Muscle of back (tissue), 11 donors: Measurements from ENCODE around the gene NOL7. TPM values are rescaled to one million over a fixed set of nuclear protein-coding genes. Genes with fewer than 3 reads are reported as not detected.

ENCODE experiments used
- DNase-seq, 3 donors: peaks; one replicate each; pipeline versions ENCODE4 v3.0.0 to v3.0.0-alpha.2; 2013
- polyA plus RNA-seq, 10 donors: library from polyadenylated mRNA; unstranded; fragments of 120-200 nt; gene quantifications; one replicate each; pipeline ENCODE4 v1.2.1, GENCODE V29; 2013; ENCODE audit not compliant: insufficient read length in 10 of 10

The NOL7 gene
- polyA plus RNA-seq, 10 donors, result 59.9 to 74.0 (median 63.8) TPM

DNA sequence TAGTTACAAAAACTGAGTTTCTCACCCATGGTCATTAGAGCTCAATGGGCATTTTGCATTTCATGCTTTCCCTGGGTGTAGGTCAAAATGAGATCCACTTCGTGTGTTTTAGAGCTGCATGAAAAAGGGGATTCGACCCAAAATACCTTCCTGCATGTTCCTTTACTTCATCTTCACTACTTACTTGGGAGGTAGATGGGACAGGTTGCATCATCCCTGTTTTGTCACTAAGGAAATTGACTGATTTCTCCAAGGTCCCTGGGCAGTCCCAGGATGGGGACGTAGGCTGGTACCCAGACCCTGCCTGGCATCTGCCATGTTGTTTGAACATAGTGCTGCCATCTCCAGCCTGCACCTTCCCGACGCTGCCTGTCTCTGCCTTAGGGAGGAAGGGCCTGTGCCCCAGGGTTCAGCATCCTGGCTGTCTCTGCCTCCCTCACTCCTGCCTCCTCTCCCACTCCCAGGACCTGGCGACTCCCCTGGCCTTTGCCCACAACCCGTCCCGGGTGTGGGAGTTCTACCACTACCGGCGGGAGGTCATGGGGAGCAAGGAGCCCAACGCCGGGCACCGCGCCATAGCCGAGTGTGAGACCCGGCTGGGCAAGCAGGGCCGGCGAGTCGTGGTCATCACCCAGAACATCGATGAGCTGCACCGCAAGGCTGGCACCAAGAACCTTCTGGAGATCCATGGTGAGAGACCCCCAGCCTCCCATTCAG lies 23.8 kb upstream of the NOL7 start:
- DNase-seq, result no peak

DNA sequence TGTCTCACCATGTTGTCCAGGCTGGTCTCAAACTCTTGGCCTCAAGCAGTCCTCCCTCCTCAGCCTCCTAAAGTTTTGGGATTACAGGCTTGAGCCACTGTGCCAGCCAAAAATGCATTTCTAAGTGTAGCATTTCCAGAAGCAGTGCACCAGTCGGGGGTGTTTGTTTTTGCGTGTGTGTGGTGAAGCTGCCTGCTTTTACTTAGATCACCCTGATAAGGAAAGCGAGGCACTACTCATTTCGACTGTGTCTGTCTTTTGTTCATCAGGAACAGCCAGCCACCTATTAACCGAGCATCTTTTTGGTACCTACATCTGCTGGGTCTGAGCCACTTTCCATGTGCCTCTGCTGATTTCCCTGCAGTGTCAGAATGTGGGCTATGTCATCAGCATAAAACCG lies 22.0 kb upstream of the NOL7 start:
- DNase-seq, result no peak

DNA sequence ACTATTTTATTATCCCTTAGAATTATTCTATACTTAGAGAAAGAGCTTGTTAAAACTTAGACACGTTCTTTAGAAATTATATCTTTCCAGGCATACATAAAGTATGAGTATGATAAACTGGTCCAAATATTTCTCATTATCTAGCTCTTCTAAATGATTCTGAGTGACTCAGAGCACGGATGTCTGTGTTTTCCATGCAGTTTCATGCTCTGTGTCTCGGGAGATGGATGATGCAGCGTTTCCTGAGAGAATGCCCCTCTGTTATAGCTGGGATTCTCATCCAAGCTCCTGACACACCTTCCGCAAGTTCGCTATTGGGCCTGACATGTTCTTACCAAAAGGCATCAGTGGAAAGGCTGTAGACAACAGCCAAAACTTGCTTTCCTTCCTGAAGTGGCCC lies 21.4 kb upstream of the NOL7 start:
- no peak for DNase-seq

DNA sequence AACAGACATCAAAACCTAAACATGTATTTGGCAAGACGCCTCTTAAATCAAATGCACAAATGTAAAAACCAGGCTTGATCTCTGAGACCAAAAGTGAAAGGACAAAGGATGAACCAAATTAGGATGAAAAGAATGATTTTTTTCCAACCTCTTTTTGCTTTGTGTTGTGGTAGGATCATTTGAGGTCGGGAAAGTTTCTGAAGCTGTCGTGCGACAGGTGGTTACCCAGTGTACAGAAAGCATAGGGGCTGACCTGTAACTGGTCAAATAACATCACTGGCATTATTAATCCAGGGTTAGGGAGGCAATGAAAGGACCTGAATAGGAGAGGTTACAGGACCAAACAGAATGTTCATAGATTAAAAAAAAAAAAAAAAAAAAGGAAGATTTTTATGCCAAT lies 18.1 kb upstream of the NOL7 start:
- no peak for DNase-seq

DNA sequence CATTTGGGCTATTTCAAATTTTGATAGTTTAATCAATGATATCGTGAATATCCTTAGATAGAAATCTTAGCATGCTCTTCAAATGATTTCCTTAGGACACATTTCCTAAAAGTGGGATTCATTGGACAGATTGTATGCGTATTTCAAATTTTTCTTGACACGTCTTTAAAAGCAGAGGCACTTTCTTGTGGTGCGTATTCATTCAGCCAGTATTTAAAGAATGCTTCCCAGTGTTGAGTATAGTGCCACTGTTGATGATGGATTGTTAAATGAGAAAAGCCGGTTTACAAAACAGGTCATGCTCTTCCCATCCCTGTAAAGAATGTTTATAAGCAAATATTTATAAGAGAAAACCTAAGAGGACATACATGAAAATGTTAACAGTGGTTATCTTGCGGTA lies 15.1 kb upstream of the NOL7 start:
- no peak for DNase-seq

DNA sequence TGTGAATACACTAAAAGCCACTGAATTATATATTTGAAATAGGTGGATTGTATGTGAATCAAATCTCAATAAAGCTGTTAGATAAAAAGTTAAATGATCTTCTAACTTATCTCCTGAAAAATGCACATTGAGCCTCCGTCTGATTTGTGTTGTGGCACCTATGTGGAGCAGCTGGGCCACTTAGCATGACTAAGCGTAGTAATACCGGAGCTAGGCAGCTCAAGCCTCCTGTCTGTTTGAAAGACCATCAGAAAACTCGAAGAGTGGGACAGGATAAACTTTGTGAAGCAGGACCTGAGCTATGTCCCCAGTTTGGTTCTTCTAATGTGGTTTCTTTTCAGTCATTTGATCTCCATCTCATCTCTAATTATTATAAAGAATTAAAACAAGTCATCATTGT lies 11.0 kb upstream of the NOL7 start:
- no peak for DNase-seq

DNA sequence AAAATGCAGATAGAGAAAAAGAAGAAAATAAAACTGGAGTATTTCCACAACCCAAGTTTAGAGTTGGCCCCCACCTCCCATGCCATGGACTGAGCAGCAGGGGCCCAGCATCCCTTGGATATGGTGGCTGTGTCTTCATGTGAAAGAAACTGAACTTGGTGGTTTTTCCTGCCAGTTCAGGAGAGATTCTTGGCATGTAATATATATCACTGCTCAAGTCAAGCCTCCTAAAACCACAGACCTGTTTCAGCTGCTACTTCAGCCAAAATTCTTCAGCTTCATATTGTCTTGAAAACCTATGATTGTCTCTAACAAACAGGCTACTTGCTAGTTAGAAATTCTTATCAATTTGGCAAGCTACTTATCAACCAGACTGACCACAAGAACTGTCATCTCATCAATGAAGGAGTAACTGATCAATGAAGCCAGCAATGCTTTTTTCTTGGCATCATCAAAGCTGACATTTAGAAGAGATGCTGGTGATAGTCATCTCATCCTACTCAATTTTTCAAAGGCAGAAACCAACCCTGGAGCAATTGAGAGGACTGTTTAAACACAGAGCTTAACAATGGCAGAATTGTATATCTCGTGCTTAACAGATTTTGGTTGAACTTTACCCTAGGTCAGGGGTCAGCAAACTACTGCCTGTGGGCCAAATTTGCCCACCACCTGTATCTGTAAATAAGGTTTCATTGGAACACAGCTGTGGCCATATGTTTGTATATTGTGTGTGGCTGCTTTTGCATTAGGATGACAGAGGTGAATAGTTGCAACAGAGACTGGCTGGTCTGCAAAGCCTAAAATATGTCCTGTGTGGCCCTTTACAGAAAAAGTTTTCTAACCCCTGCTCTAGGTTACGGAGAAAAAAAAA lies 10.4 kb upstream of the NOL7 start:
- no peak for DNase-seq

DNA sequence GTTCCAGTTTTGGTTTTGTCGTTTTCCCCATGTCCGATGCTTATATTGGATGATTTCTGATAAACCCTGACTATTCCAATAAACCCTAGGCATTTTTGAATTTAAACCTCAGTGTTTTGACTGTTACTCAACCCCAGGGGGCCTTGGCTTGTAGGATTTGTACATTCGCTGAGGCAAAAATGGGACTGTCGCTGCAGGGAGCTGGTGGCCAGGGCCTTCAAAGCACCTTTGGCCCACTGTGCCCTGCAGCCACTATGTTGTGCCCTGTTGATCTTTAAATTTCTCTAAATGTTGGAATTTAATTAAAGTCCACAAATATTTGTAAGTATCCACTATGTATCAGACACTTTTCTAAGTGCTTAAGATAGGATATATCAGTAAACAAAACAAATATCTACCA lies 9.5 kb upstream of the NOL7 start:
- no peak for DNase-seq

DNA sequence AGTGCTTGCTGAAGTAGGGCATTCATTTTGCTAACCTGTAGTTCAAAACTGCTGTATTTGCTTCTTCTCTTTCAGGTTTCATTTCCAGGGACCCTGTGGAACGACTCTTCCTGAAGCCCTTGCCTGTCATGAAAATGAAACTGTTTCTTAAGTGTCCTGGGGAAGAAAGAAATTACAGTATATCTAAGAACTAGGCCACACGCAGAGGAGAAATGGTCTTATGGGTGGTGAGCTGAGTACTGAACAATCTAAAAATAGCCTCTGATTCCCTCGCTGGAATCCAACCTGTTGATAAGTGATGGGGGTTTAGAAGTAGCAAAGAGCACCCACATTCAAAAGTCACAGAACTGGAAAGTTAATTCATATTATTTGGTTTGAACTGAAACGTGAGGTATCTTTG lies 3.4 kb upstream of the NOL7 start:
- DNase-seq, result no peak

DNA sequence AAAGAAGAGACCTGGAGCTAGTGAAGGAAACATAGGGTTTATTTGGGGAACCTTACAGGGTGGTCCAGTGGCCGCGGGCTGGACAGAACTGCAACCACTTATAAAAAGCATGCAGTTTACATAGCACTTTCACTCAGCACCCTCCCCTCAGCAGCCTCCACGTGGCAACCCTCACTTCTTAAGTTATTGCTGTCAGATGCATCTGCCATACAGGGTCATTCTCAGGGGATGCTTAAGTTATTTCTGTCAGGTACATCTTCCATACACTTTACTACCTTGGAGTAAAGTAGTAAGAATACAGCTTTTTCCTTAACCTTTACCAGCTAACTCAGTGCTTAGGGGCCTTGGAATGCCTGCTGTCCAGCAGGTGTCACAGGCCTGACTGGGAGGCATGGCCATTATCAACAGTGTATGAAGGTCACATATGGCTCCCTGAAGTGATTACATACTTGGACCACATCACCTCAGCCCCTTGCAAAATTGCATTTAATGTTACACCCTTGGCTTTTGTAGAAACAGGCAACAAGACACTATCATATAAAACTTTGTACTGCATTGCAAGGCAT lies 2.0 kb upstream of the NOL7 start:
- no peak for DNase-seq

DNA sequence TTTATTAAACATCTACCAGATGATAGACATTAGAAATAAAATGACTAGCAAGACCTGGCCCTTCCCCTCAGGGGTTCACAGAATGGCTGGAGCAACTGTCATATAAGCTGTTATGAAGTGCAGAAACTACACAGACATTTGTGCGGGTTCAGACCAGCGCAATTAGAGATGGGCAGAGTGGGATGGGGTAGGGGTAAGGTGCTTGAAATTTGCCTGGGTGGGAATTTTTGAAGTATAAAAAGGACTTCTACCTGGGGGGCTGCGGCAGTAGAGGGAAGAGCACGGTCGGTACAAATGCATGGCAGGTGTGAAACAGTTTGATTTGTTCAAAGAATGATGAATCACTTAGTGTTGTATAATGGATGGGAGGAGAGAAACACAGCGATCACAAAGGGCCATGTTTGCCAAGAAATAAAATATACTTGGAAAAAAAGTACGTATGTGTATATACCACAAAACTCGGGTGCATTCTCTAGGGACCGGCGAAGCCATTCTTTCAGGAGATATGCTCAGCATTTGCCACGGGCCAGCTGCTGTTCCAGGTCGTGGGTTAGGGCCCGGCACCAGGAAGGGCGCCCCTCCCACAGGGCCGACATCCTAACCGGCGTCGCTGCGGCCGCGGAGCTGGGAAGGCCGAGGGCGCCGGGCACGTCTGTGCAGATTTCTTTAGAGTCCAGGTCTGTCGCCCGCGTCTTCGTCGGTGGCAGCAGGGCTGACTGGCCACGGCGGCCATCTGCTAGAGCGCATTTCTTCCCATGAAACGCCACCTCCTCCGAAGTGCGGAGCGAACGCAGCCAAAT lies 809 bp upstream of the NOL7 start:
- peak in 1 of 3 donors; percentile 9 for DNase-seq

DNA sequence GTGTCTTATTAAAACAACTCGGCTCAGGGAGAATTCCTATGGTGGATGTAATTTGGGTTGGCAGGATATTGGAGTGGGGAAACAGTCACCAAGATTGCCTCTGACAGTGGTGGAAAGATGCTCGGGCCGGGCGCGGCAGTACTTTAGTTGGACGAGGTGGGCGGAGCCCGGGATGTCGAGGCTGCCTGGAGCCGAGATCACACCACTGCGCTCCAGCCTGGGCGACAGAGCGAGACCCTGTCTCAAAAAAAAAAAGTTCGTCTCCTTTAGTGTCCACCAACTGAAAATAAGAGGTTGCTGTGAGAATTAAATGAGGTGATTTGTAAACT lies 621 bp downstream of the NOL7 start:
- DNase-seq, result peak in 1 of 3 donors; percentile 36

DNA sequence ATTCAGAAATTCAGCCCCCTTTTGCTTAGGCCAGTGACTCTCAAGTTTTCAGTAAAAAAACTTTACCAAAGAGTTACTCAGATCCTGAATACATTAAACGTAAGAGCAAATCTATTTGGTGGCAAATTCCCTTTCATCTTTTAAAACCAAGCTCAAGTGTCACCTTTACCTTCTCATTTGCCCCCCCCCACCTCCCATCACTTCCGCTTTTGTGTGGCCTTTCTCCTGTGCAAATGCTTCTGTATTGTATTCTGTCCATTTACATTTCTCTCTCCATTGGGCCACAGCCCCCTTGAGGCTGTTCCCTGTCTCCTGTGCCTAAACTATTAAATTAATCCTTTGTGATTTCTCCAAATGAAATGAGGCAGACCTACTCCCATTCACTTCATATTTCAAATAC lies 1.9 kb downstream of the NOL7 start:
- no peak for DNase-seq

DNA sequence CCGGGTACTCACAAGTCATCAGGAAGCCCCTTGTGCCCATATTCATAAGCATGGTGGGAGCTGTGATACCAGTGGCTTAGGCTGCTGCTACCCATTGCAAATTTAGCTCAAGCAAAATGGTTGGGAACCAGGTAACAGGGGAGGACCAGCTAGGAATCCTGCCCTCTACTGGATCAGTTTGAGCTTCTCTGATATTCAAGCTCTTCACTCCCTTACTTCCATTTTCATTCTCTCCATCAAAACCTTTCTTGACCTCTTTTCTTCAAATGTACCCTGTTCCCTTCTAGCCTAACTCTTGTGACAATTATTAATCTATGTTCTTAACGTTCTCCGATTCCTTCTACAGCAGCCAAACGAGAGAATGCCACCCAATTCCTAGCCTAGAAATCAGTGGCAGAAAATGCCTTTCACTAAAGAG lies 9.7 kb downstream of the NOL7 start:
- DNase-seq, result no peak

DNA sequence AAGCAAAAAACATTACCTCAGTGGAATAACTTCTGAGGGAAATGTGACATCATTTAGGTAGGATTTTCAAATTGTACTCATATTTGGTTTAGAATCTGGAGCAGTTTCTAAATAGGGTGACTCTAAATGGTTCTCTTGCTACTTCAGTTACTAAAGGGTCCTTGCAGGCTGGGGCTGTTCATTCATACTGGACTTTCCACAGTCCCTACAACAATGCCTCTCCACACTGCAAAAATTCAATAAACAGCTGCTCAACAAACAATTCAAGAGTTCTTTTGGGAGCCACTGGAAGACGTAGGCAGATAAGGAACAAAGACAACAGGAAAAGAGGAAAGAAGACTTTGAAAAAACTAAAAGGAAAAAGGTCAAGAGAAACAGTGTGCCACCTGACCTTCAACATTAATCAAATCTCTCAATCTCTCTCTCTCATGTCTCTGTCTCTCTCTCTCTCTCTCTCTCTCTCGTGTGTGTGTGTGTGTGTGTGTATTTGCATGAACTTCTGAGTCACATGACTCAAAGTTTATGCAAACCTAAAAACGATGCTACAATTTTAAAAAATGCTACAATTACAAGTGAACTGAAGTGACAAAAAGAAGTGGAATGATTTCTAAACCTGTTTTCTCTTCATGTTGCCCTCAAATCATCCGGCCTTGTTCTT lies 14.5 kb downstream of the NOL7 start:
- no peak for DNase-seq

DNA sequence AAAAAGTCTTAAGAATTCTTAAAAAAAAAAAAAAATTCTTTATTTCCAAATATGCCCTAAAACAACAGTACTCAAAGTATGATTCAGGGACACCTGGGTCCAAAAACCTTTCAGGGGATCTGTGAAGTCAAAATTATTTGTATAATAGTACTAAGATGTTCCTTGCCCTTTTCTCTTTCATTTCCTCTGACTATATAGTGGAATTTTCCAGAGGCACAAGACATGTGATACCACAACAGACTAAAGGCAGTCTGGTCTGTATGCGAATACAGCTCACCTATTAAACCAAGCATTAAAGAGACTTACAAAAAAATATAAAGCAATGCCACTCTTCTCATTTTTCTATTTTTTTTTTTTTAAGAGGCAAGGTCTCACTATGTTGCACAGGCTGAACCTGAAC lies 15.4 kb downstream of the NOL7 start:
- DNase-seq, result no peak

DNA sequence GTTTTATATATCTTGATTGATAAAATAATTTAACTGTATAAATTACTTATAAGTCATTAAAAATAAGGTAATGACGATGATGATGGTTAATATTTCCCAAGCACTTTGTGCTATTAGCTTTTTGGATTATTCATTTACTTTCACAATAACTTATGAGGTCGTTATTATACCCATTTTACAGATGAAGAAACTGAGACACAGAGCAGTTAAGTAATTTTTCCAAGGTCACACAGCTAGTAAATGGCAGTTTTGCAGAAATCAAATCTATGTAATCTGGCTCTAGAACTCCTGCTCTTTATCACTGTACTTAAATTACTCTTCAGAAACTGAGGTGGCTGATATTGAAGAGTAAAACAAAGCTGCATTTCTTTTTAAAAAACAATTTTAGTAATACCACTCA lies 18.2 kb downstream of the NOL7 start:
- no peak for DNase-seq

DNA sequence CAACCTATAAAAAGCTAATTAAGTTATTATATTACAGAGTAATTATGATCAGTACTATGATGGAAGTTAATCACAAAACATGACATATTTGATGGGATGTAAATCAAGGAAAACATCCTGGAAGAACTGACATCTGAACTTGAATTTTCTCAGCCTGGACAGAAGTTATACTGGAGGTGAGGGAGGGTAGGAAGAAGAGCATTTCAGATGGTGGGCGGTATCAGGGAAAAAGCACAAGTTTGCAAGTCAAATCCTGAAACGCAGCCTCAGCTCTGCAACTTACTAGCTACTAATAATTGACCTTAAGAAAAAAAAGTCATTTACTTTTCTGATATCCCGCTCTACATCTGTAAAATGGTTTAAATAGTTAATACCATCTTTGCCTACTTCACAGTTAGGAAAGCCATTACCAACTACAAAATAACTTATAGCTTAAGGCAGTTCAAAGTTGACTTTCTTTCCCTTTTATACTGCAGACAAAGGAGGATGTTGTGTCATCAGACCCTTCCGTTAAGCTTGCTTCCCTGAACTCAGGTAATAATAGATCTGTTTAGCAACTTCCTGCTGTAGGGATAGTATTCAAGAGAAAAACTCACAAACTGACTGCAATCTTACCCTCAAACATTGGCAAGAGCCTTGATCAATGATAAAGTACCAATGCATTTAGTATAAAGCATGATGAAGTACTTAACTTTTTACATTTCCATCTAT lies 21.0 kb downstream of the NOL7 start:
- no peak for DNase-seq

DNA sequence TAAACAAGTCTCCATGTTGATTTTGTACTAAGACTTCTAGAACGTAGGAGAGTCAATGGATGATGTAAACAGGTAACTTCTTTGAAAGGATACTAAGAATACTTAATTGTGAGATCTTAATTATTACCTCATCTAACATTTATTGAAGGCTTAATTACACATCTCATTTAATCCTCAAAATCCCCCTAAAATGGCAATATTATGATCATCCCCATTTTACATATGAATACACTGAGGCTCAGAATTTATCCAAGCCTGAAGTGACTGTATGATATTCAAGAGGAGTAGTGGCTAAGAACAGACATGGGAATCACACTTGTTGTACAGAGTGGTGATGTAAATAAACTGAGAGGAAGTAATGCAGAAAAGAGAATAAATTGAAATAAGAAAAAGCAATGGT lies 22.9 kb downstream of the NOL7 start:
- no peak for DNase-seq

DNA sequence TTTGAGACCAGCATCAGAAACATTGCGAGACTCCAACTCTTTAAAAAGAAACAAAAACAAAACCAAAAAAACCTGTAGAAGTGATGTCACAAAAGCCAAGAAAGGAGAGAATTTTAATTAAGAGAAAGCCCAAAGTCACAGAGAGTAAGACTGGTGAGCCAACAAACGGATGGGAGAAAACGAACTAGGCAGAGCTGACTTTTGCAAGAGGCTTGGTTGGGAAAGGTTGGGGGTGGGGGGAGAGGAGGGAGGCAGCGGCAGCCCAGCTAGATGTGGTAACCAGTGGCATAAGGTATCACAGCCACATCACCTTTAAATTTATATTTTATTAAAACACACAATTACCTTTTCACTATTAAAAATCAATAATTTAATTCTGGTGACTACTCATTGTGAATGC lies 23.5 kb downstream of the NOL7 start:
- DNase-seq, result no peak

DNA sequence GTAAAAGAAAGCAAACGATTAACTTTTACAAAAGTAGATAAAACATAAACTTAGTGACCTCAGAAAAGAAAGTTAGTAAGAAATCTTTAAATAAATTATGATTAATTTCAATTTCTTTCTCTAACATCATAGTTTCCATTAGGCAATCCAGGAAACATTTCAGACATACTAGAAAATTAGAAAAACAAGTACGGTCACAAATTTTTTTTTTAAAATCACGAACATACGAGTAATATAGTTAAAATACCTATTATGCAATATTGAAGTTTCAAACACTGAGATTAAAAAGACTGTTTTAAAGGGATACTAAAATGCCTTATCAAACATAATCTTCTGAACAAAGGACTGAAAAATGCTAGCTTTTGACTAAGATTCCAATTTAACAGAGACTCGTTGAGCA lies 26.2 kb downstream of the NOL7 start:
- DNase-seq, result no peak
